ENCODE data around the gene THSD7A. TPM values are rescaled to one million over a fixed set of nuclear protein-coding genes. Genes with fewer than 3 reads are reported as not detected.

The THSD7A gene
- total RNA-seq, 4 donors from 2014 or later = 16.2 to 36.4 (median 21.5) TPM

DNA sequence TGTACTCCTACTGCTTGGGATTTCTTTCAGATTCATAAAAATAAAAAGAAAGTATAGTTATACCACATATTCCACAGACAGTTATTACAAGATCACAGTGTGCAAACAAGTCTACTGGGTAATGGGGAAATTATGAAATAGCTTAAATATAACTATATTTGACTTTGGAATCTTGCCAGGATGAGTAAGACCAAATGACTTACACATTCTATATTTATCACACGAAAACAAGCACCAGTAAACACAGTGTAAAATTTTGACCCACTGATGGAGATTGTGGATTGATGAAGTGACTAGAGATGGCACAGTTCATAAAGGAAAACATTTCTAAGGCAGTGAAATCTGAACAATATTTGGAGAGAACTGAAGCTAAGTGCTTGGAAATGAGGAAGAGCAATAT, 339.7 kb downstream of the THSD7A start:
- no peak for TF ChIP-seq POLR2A (IDR thresholded peaks at IDR 0.05)
- TF ChIP-seq, protein P1, sequence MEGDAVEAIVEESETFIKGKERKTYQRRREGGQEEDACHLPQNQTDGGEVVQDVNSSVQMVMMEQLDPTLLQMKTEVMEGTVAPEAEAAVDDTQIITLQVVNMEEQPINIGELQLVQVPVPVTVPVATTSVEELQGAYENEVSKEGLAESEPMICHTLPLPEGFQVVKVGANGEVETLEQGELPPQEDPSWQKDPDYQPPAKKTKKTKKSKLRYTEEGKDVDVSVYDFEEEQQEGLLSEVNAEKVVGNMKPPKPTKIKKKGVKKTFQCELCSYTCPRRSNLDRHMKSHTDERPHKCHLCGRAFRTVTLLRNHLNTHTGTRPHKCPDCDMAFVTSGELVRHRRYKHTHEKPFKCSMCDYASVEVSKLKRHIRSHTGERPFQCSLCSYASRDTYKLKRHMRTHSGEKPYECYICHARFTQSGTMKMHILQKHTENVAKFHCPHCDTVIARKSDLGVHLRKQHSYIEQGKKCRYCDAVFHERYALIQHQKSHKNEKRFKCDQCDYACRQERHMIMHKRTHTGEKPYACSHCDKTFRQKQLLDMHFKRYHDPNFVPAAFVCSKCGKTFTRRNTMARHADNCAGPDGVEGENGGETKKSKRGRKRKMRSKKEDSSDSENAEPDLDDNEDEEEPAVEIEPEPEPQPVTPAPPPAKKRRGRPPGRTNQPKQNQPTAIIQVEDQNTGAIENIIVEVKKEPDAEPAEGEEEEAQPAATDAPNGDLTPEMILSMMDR (IDR thresholded peaks at IDR 0.05) = no peak
- H3K36me3 ChIP-seq = no peaks in the 10 kb centered on the region
- no peaks in the 10 kb centered on the region for H3K27me3 ChIP-seq
- H3K4me1 ChIP-seq = no peaks in the 10 kb centered on the region
- H3K9me3 ChIP-seq = no peaks in the 10 kb centered on the region
- H3K27ac ChIP-seq = no peak overlapping the region
- no peak overlapping the region for H3K4me3 ChIP-seq
- DNase-seq = no peak
- intact Hi-C loops (cut with DNase I; ENCODE audit: low total_unique reads) = no loop called here

DNA sequence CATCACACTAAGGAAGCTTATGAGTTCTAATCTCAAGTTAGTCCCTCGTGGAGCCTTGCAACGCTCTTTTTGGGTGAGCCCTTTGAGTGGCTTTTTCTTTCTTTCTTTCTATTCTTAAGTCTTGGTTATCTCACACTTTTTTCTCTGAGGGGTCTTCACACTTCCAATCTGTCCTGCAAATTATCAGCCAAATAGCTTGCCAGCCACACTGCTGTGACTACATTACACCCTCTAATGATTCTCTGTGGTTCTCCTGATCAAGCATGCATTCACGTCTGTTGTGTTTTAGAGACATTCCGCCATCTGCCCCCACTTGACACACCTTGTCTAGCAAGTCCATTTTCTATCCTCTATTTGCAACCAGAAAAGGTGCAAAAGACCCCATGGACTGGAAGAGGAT, 340.2 kb downstream of the THSD7A start:
- no peaks in the 10 kb centered on the region for H3K9me3 ChIP-seq
- H3K4me3 ChIP-seq = no peak overlapping the region
- DNase-seq = no peak
- no peak overlapping the region for H3K27ac ChIP-seq
- TF ChIP-seq, protein P1 (IDR thresholded peaks at IDR 0.05) = no peak
- no peak for TF ChIP-seq POLR2A (IDR thresholded peaks at IDR 0.05)
- H3K27me3 ChIP-seq = no peaks in the 10 kb centered on the region
- no peaks in the 10 kb centered on the region for H3K36me3 ChIP-seq
- intact Hi-C loops (cut with DNase I; ENCODE audit: low total_unique reads) = no loop called here
- H3K4me1 ChIP-seq = no peaks in the 10 kb centered on the region

DNA sequence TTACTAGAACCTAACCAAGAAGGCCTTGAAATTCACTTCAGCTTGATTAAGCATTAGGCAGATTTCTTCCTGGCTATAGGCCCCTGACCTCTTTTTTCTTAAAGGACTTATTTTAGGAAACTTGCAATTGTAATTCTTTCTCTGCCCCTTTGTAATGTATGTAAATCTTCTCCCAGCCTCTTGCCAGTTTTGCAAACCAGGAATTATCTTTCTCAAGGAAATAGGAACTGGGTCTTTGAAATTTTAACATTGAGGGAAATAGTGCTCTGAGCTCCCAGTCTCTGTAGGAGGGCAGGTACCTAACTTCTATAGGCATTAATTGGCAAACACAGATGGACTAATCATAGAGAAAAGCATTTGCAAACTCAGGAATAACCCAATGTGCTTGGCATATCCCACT, 342.7 kb downstream of the THSD7A start:
- Histone ChIP-seq H3K27me3 (no peaks in the 10 kb centered on the region), H3K9me3 (no peaks in the 10 kb centered on the region), H3K4me1 (no peaks in the 10 kb centered on the region), H3K36me3 (no peaks in the 10 kb centered on the region), H3K27ac (no peak overlapping the region), H3K4me3 (no peak overlapping the region)
- TF ChIP-seq, protein P1 (IDR thresholded peaks at IDR 0.05) = no peak
- TF ChIP-seq POLR2A (IDR thresholded peaks at IDR 0.05) = no peak
- intact Hi-C loops (cut with DNase I; ENCODE audit: low total_unique reads) = no loop called here
- no peak for DNase-seq

DNA sequence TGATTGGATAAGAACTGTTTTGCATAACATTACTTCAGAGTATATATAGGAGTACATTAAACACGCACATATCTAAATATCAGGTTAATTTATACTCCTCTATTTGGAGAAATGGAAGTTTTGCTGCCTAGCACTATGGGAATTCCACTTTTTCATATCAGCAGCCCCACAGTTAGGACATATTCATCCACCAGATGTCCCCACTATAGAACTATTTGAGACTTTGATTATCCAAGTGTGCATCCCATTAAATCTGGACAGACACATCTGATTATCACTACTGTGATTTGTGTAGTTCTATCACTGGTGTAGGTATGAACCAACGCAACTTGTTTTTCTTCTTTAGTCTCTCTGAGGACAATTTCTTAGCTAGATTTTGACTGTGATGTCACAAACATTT, 345.7 kb downstream of the THSD7A start:
- no peaks in the 10 kb centered on the region for H3K36me3 ChIP-seq
- no peak overlapping the region for H3K27ac ChIP-seq
- intact Hi-C loops (cut with DNase I; ENCODE audit: low total_unique reads) = no loop called here
- no peaks in the 10 kb centered on the region for H3K27me3 ChIP-seq
- H3K4me3 ChIP-seq = no peak overlapping the region
- TF ChIP-seq POLR2A (IDR thresholded peaks at IDR 0.05) = no peak
- TF ChIP-seq, protein P1 (IDR thresholded peaks at IDR 0.05) = peak in 1 of 4 experiments; percentile 11
- no peak for DNase-seq
- H3K9me3 ChIP-seq = no peaks in the 10 kb centered on the region
- H3K4me1 ChIP-seq = no peaks in the 10 kb centered on the region

DNA sequence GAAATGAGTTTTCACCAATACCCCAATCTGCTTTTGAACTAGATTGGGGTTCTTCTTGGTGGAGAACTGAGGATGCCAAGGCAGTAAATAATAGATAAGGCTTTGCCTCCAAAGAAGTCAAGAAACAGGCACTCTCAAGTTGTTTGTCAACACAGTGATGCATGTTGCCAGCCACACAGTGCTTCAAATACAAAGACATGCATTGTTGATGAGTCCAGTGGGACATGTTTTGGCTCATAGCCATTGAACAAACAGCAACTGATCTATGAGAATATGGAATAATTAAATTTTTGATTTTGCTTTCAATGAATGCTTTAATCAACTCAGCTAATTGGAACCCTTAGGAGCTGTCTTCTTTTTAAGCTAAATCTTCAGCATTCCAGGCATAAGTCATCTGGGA, 346.4 kb downstream of the THSD7A start:
- H3K27ac ChIP-seq = no peak overlapping the region
- no peaks in the 10 kb centered on the region for H3K36me3 ChIP-seq
- intact Hi-C loops (cut with DNase I; ENCODE audit: low total_unique reads) = no loop called here

More for the DNA sequence above, 346.4 kb downstream of the THSD7A start:
- TF ChIP-seq POLR2A (IDR thresholded peaks at IDR 0.05) = no peak
- TF ChIP-seq, protein P1 (IDR thresholded peaks at IDR 0.05) = no peak
- Histone ChIP-seq H3K4me1 (no peaks in the 10 kb centered on the region), H3K9me3 (no peaks in the 10 kb centered on the region), H3K27me3 (no peaks in the 10 kb centered on the region), H3K4me3 (no peak overlapping the region)
- no peak for DNase-seq
